ENCODE data around the gene TRPC4AP.
"Not testable (repeated sequence)": the region's sequence is repeated elsewhere in the genome, so short reads cannot be mapped to it uniquely, and the experiment has no call there.

GRCh38 chr20:35112276-35112675, 19.7 kb upstream of the TRPC4AP start:
- TF ChIP-seq EZH2phosphoT487 (IDR thresholded peaks at IDR 0.05; ENCODE audit: borderline replicate concordance); CTCF (conservative IDR thresholded peaks at IDR 0.05; ENCODE audit: low read length): not testable (repeated sequence)

All from Loucy (cell line).